ENCODE results near the gene BACE2. TPM values are rescaled to one million over a fixed set of nuclear protein-coding genes. Genes with fewer than 3 reads are reported as not detected.

BACE2 gene
- total RNA-seq, 3 donors from 2014 or later (not counting 1 experiment from before 2014, with no cell fraction given): 0.12 to 10.3 (median 0.29) TPM

DNA sequence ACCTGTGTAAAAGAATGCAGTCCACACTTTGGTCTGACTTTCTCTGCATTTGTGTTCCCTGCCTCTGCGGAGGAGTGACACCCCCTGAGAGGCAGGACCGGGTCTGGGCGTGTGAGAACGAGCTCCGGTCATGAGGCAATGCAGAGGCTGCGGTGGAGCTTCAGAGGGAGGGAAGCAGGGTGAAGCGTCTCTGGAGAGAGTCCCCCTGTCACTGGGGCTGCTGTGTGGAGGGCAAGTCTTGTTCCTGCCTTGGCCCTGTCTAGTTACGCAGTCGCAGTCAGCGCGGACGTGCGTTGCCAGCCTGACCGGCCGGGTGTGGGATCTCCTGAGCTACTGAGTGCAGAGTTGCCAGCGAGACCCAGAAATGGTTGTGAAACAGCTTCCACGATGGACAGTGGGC is 48.5 kb downstream of the BACE2 start:
- DNase-seq (no peak), ATAC-seq (no peak)
- H3K4me3 ChIP-seq (ENCODE audit: low read length): no peak overlapping the region
- no peaks in the 10 kb centered on the region for H3K9me3 Mint-ChIP-seq
- no peaks in the 10 kb centered on the region for H3K36me3 ChIP-seq (ENCODE audit: control insufficient read depth, insufficient read depth, low read length)
- peaks cover 21% of the 10 kb centered on the region for H3K4me1 ChIP-seq (ENCODE audit: control insufficient read depth, insufficient read depth, low read length)
- TF ChIP-seq, protein P1, sequence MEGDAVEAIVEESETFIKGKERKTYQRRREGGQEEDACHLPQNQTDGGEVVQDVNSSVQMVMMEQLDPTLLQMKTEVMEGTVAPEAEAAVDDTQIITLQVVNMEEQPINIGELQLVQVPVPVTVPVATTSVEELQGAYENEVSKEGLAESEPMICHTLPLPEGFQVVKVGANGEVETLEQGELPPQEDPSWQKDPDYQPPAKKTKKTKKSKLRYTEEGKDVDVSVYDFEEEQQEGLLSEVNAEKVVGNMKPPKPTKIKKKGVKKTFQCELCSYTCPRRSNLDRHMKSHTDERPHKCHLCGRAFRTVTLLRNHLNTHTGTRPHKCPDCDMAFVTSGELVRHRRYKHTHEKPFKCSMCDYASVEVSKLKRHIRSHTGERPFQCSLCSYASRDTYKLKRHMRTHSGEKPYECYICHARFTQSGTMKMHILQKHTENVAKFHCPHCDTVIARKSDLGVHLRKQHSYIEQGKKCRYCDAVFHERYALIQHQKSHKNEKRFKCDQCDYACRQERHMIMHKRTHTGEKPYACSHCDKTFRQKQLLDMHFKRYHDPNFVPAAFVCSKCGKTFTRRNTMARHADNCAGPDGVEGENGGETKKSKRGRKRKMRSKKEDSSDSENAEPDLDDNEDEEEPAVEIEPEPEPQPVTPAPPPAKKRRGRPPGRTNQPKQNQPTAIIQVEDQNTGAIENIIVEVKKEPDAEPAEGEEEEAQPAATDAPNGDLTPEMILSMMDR (IDR thresholded peaks at IDR 0.05): no peak
- no peaks in the 10 kb centered on the region for H3K9me3 ChIP-seq (ENCODE audit: control insufficient read depth, insufficient read depth, low read length)
- intact Hi-C loops (cut with micrococcal nuclease): no loop called here
- H3K27me3 ChIP-seq (ENCODE audit: control insufficient read depth, insufficient read depth, low read length): no peaks in the 10 kb centered on the region
- no peak overlapping the region for H3K4me3 Mint-ChIP-seq
- H3K27me3 Mint-ChIP-seq (ENCODE audit: low read depth in 2 of 2): peaks cover 17 to 21% of the 10 kb centered on the region in 2 donors
- H3K36me3 Mint-ChIP-seq: no peaks in the 10 kb centered on the region
- H3K27ac Mint-ChIP-seq: no peak overlapping the region
- 90% methylated on average over 17 of the region's 17 CpGs for WGBS (ENCODE audit: insufficient coverage)
- H3K27ac ChIP-seq (ENCODE audit: low read length): no peak overlapping the region
- peaks cover 11% of the 10 kb centered on the region in 2 donors for H3K4me1 Mint-ChIP-seq

DNA sequence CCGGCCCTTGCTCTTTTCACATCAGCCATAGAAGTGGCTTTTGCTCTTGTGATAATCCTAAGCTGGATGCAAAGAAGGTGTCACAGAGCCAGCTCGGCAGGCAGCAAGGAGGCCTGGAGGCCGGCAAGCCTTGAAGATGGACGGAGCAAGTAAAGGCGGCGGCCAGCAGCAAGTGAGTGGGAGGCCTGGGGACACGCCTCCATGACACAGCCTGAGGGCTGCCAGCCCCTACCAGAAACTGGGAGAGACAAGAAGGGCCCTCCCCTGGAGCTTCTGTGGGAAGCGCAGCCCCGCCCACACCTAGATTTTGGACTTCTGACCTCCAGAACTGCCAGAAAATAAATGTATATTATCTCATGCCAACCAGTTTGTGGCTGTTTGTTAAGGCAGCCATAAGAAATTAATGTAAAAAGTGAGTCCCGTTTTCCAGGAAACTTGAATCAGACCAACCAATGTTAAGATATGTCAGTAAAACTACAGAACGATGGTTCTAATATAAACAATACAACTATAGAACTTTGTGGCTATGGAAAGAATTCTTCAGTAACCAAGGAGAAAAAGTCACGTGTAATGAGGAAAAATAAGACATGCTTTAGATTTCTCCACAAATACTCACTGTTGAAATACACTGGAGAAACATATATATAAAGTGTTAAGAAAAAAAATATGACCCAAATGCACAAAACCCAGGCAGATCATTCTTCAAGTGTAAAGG is 49.9 kb downstream of the BACE2 start:
- intact Hi-C loops (cut with micrococcal nuclease): no loop called here
- Histone ChIP-seq H3K36me3 (ENCODE audit: control insufficient read depth, insufficient read depth, low read length) (no peaks in the 10 kb centered on the region), H3K9me3 (ENCODE audit: control insufficient read depth, insufficient read depth, low read length) (no peaks in the 10 kb centered on the region), H3K4me1 (ENCODE audit: control insufficient read depth, insufficient read depth, low read length) (peaks cover 21% of the 10 kb centered on the region), H3K27me3 (ENCODE audit: control insufficient read depth, insufficient read depth, low read length) (no peaks in the 10 kb centered on the region), H3K4me3 (ENCODE audit: low read length) (no peak overlapping the region), H3K27ac (ENCODE audit: low read length) (no peak overlapping the region)
- Mint-ChIP-seq H3K27me3 (ENCODE audit: low read depth in 2 of 2) (peaks cover 17 to 21% of the 10 kb centered on the region in 2 donors), H3K27ac (no peak overlapping the region), H3K9me3 (no peaks in the 10 kb centered on the region), H3K36me3 (no peaks in the 10 kb centered on the region), H3K4me1 (peaks cover 11% of the 10 kb centered on the region in 2 donors), H3K4me3 (no peak overlapping the region)
- ATAC-seq (no peak), DNase-seq (no peak)
- WGBS (ENCODE audit: insufficient coverage): 87% methylated on average over 10 of the region's 12 CpGs
- TF ChIP-seq, protein P1 (IDR thresholded peaks at IDR 0.05): no peak

DNA sequence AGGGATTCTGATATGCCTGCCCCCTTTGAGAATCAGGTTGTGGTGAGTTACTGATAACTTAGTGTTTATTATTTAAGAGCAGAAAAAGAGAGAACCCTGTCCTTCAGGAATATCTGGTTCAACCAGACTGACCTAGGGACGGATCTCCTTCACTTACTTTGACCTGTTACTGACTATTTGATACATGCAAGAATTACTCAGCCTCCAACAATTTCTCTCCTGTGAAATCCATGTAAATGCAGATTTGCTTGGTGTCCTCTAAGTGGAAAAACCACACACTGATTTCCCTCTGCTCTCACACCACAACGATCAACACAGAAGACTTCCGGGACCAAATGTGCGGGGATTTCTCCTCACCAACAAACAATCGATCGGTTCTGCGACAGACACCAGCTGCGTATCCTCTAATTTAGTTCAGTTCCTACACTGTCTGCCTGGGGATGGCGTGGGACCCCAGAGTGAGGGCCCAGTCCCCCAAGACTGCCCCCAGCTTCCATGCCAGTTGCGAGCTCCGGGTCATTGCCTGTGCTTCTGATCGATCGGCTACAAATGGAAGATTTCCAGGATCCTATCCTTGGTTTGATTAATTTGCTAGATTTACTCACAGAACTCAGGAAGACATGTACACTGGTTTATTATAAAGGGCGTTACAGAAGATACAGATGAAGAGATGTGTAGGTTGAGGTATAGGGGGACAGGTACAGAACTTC is 51.7 kb downstream of the BACE2 start:
- intact Hi-C loops (cut with micrococcal nuclease): loop anchor here (10.0 kb wide), 1 partner anchor 65 kb away; no protein-coding TSS in a partner anchor
- Mint-ChIP-seq H3K4me1 (peaks cover 11% of the 10 kb centered on the region in 2 donors), H3K36me3 (no peaks in the 10 kb centered on the region), H3K9me3 (no peaks in the 10 kb centered on the region), H3K4me3 (no peak overlapping the region), H3K27ac (no peak overlapping the region), H3K27me3 (ENCODE audit: low read depth in 2 of 2) (peaks cover 18 to 19% of the 10 kb centered on the region in 2 donors)
- H3K36me3 ChIP-seq (ENCODE audit: control insufficient read depth, insufficient read depth, low read length): no peaks in the 10 kb centered on the region
- H3K27ac ChIP-seq (ENCODE audit: low read length): no peak overlapping the region
- TF ChIP-seq, protein P1 (IDR thresholded peaks at IDR 0.05): no peak
- ATAC-seq (no peak), DNase-seq (no peak)
- H3K4me3 ChIP-seq (ENCODE audit: low read length): no peak overlapping the region
- peaks cover 20% of the 10 kb centered on the region for H3K4me1 ChIP-seq (ENCODE audit: control insufficient read depth, insufficient read depth, low read length)
- H3K9me3 ChIP-seq (ENCODE audit: control insufficient read depth, insufficient read depth, low read length): no peaks in the 10 kb centered on the region
- WGBS (ENCODE audit: insufficient coverage): 95% methylated on average over 14 of the region's 14 CpGs
- no peaks in the 10 kb centered on the region for H3K27me3 ChIP-seq (ENCODE audit: control insufficient read depth, insufficient read depth, low read length)

Measured in natural killer cell (primary cell).